GM13977 (cell line): ENCODE results near the gene ACAP2.

Source experiments
- DNase-seq: peaks from one replicate; pipeline ENCODE4 v3.0.0; 2012; ENCODE audit warnings: low spot score
- in situ Hi-C: fragments of 300-500 bp; cut with MboI; formaldehyde crosslinking; loops from one replicate; pipeline ENCODE4 v1.12.0; 2022; ENCODE audit warnings: low sequenced_read_pairs, low pct_unique_long_range_greater_than_20kb, mixed read lengths, inconsistent platforms; ENCODE audit not compliant: unreplicated experiment
- TF ChIP-seq, protein P1 (sequence below): IDR thresholded peaks from 2 replicates; pipeline ENCODE4 v1.5.1; 2012; ENCODE audit warnings: mild to moderate bottlenecking, control low read depth; ENCODE audit not compliant: insufficient read depth; ENCODE audit errors: extremely low read depth, missing control alignments

The ACAP2 gene

DNA sequence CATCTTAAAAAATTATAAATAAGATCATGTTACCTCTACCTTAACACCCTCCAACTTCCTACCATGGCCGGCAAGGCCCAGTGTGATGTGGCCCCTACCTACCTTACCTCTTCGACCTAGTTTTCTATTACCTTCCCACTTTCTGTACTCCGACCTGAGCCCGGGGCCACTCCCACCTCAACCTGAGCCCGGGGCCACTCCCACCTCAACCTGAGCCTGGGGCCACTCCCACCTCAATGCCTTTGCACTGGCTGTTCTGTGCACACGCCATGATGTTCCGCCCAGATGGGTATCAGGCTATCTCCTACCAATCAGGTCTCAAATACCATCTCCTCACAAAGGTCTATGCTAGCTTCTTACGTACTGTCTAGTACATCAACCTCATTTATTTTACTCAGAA lies 105.1 kb downstream of the ACAP2 start:
- TF ChIP-seq, protein P1, sequence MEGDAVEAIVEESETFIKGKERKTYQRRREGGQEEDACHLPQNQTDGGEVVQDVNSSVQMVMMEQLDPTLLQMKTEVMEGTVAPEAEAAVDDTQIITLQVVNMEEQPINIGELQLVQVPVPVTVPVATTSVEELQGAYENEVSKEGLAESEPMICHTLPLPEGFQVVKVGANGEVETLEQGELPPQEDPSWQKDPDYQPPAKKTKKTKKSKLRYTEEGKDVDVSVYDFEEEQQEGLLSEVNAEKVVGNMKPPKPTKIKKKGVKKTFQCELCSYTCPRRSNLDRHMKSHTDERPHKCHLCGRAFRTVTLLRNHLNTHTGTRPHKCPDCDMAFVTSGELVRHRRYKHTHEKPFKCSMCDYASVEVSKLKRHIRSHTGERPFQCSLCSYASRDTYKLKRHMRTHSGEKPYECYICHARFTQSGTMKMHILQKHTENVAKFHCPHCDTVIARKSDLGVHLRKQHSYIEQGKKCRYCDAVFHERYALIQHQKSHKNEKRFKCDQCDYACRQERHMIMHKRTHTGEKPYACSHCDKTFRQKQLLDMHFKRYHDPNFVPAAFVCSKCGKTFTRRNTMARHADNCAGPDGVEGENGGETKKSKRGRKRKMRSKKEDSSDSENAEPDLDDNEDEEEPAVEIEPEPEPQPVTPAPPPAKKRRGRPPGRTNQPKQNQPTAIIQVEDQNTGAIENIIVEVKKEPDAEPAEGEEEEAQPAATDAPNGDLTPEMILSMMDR = no peak
- DNase-seq = no peak
- in situ Hi-C loops = no loop called here

DNA sequence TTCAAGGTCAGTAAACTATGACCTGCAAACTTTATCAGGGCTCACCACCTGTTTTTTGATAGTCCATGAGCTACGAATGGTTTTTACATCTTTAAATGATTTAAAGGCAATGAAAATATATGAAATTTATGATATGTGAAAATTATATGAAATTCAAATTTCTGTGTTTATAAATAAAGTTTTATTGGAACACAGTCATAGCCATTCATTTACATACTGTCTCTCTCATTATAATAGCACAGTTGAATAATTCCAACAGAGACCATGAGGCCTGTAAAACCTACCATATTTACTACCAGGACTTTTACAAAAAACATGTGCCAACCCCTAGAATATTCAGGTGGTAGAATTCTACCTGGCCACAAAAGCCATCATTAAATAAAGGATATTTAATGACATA lies 107.9 kb downstream of the ACAP2 start:
- no peak for DNase-seq
- in situ Hi-C loops = no loop called here
- TF ChIP-seq, protein P1 = no peak

DNA sequence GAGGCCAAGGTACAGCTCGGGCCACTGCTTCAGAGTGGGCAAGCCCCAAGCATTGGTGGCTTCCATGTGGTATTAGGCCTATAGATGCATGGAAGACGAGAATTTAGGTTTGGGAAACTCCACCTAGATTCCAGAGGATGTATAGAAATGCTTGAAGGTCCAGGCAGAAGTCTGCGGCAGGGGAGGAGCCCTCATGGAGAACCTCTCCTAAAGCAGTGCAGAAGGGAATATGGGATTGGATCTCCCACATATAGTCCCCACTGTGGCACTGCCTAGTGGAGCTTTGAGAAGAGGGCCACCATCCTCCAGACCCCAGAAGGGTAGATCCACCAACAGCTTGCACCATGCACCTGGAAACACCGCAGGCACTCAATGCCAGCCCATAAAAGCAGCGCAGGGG lies 123.8 kb downstream of the ACAP2 start:
- DNase-seq = no peak
- in situ Hi-C loops = no loop called here
- TF ChIP-seq, protein P1 = no peak

DNA sequence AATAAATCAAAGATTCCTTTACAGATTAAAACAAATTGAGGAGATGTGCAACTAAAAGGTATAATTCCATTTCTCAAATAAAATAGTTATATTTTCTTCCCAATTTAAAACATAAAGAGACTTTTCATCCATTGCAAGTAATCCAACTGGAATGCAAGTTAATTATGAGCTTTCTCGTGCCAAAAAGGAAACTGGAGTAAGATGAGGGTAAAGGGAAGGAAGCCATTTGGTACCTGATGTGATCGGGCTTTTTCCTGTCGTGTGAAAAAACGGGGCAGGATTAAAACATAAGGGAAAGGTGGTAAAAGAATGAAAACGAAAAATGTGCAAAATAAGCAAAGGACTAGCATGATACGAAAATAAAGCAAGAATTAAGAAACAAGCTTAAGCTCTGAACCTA lies 130.1 kb downstream of the ACAP2 start:
- no peak for DNase-seq
- in situ Hi-C loops = no loop called here
- TF ChIP-seq, protein P1 = no peak

DNA sequence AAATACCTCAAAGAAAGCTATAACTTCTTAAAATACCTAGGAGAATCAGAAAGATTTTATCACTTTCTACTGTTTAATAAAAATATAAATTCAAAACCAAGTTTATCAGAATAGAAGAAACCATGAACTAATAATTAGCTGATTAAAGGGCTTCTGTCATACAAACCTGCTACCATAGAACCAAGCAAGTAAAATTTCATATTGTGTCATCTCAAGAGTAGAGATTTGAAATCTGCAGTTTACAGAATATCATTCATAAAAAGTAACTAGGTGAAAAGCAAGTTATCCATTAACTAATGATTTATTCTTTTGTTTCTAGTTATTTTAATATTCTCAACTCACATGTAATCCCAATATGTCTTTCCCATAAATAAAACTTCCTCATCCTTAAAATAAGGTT lies 135.1 kb downstream of the ACAP2 start:
- in situ Hi-C loops = no loop called here
- TF ChIP-seq, protein P1 = no peak
- no peak for DNase-seq

DNA sequence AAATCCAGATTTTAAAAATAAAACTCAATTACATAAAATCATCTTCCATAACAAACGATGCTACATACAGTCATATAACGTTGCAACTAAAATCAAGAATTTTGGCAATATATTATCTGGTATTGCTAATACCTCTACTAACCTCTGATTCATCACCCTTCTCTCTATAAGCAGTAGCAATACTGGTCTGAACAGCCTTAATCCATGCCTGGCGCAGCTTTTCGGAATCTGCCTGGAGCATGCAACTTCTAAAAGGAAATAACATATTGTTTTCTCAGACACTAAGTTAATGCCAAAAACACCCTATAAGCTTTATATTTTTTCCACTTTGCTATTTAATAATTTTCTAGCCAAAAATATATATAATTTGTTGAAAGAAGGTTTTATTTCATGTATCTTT lies 136.5 kb downstream of the ACAP2 start:
- in situ Hi-C loops = no loop called here
- no peak for DNase-seq
- TF ChIP-seq, protein P1 = no peak

DNA sequence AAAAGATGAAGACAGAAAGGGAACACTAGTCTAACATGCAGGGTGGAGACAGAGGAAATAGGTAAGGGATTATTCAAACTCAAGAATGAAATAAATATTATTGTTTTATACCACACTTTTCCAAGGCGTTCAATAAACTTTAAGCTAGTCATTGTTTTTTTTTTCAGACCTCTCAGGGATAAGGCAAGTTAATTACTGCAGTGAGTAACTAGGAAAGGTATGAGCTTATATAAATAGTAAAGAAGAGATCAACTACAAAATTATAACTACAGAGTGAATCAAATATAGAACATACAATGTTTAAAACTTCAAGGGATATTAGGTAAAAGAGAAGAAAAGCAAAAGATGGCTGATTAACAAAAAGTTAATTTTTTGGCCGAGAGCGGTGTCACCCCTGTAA lies 140.4 kb downstream of the ACAP2 start:
- in situ Hi-C loops = no loop called here
- DNase-seq = no peak
- TF ChIP-seq, protein P1 = no peak
